ENCODE data around the gene TMEM182. TPM values are rescaled to one million over a fixed set of nuclear protein-coding genes. Genes with fewer than 3 reads are reported as not detected.

The TMEM182 gene
- total RNA-seq, 4 donors from 2014 or later: 1.1 to 2.5 (median 1.4) TPM

DNA sequence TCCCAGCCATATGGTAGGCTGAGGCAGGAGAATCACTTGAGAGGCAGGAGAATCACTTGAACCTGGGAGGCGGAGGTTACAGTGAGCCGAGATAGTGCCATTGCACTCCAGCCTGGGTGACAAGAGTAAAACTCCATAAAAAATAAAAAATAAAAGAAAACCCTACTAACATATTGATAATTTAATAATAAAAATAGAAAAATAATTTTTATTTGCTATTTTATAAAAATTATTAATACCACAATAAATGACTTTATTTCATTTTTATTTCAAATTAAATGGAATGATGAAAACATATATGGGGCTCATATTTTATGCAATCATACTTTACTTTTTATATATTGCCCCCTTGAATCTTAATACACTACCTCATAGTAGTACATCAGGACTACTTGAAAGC is 20.4 kb downstream of the TMEM182 start:
- Histone ChIP-seq H3K27me3 (no peaks in the 10 kb centered on the region), H3K4me3 (no peak overlapping the region), H3K27ac (no peak overlapping the region), H3K9me3 (no peaks in the 10 kb centered on the region), H3K36me3 (no peaks in the 10 kb centered on the region), H3K4me1 (no peaks in the 10 kb centered on the region)
- no peak for DNase-seq
- TF ChIP-seq CTCF (IDR thresholded peaks at IDR 0.05) (no peak), POLR2A (IDR thresholded peaks at IDR 0.05) (no peak)

- Histone ChIP-seq H3K36me3 (no peaks in the 10 kb centered on the region), H3K27ac (no peak overlapping the region), H3K27me3 (no peaks in the 10 kb centered on the region), H3K4me3 (no peak overlapping the region), H3K9me3 (no peaks in the 10 kb centered on the region), H3K4me1 (no peaks in the 10 kb centered on the region)
- no peak for TF ChIP-seq CTCF (IDR thresholded peaks at IDR 0.05)
- no peak for TF ChIP-seq POLR2A (IDR thresholded peaks at IDR 0.05)
- no peak for DNase-seq
These were observed 21.1 kb downstream of the TMEM182 start for GRCh38 chr2:102782933-102783332.

DNA sequence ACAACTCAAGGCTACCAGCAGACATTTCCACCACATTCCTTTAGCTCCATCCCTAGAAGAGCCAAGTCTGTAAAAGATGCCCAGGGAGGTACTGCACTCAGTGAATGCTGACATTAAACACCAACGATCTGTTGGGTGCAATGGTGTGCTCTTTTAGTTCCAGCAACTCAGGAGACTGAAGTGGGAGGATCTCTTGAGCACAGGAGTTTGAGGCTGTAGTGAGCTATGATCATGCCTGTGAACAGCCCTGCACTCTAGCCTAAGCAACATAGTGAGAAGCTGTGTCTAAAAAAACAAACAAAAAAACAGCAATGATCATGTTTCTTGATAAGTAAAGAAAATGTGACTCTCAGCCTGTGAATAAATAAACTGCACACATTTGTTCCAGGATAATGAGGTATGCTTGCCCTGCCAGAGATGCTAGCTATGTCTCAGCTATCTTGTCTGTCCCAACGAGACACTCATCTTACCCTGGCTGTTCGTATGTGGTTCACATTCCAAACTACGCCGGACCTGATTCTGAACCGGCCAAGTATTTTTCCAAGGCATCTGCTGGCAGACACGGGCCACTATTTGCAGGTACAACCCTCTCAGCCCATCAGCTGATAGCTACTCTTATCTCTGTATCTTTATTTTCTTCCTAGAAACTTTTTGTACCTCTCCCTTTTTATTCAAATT is 21.8 kb downstream of the TMEM182 start:
- Histone ChIP-seq H3K4me1 (no peaks in the 10 kb centered on the region), H3K27me3 (no peaks in the 10 kb centered on the region)

DNA sequence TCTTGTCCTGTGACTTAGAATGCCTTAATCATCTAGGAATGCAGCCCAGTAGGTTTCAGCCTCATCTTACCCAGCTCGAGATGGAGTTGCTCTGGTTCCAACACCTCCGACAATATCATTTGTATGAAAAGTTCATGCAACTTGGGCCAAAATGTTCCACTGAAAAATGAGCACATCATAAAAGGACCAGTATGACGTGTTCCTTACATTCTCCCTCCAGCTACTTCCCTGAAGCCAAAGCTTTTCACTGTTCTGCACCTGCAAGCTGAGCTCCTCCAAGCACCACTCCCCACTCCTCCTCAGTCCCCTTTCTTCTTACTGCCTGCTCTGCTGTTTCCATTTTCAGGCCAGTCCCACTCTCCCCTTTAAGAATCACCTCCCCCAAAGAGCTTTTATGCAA is 23.1 kb downstream of the TMEM182 start:
- Histone ChIP-seq H3K4me1 (no peaks in the 10 kb centered on the region), H3K27ac (no peak overlapping the region), H3K4me3 (no peak overlapping the region), H3K36me3 (no peaks in the 10 kb centered on the region), H3K9me3 (no peaks in the 10 kb centered on the region), H3K27me3 (no peaks in the 10 kb centered on the region)
- DNase-seq: no peak
- TF ChIP-seq POLR2A (IDR thresholded peaks at IDR 0.05) (no peak), CTCF (IDR thresholded peaks at IDR 0.05) (no peak)

More for the DNA sequence above, 21.8 kb downstream of the TMEM182 start:
- TF ChIP-seq POLR2A (IDR thresholded peaks at IDR 0.05) (no peak), CTCF (IDR thresholded peaks at IDR 0.05) (no peak)
- Histone ChIP-seq H3K36me3 (no peaks in the 10 kb centered on the region), H3K9me3 (no peaks in the 10 kb centered on the region), H3K4me3 (no peak overlapping the region), H3K27ac (no peak overlapping the region)
- DNase-seq: no peak

GRCh38 chr2:102788216-102788884 is 26.5 kb downstream of the TMEM182 start:
- TF ChIP-seq CTCF (IDR thresholded peaks at IDR 0.05): no peak
- no peak for TF ChIP-seq POLR2A (IDR thresholded peaks at IDR 0.05)
- H3K4me1 ChIP-seq: no peaks in the 10 kb centered on the region
- no peaks in the 10 kb centered on the region for H3K36me3 ChIP-seq
- no peak for DNase-seq
- H3K27me3 ChIP-seq: no peaks in the 10 kb centered on the region
- H3K27ac ChIP-seq: no peak overlapping the region
- no peaks in the 10 kb centered on the region for H3K9me3 ChIP-seq
- no peak overlapping the region for H3K4me3 ChIP-seq

Data from Peyer's patch (tissue), 4 donors.